NCI-H2171 (cell line): ENCODE results near the gene MBNL2.

Source experiments
- DNase-seq: peaks from one replicate; lab custom pipeline; 2025; lab: John Stamatoyannopoulos, UW

Gene MBNL2

GRCh38 chr13:97211300-97211699 lies 10.8 kb upstream of the MBNL2 start:
- no peak for DNase-seq

GRCh38 chr13:97212004-97212403 lies 10.1 kb upstream of the MBNL2 start:
- no peak for DNase-seq

- DNase-seq: no peak
Measured at GRCh38 chr13:97212601-97213040, 9.5 kb upstream of the MBNL2 start.

GRCh38 chr13:97214921-97215320 lies 7.2 kb upstream of the MBNL2 start:
- DNase-seq: no peak

GRCh38 chr13:97215325-97215724 lies 6.8 kb upstream of the MBNL2 start:
- DNase-seq: no peak

- DNase-seq: no peak
Measured at GRCh38 chr13:97219226-97219625, 2.9 kb upstream of the MBNL2 start.

- DNase-seq: no peak
Measured at GRCh38 chr13:97220151-97220900, 1.8 kb upstream of the MBNL2 start.

- DNase-seq: no peak
Measured at GRCh38 chr13:97221046-97221445, 1.1 kb upstream of the MBNL2 start.

GRCh38 chr13:97221466-97221865 lies 667 bp upstream of the MBNL2 start:
- no peak for DNase-seq

GRCh38 chr13:97223037-97223710 lies 1.0 kb downstream of the MBNL2 start:
- DNase-seq: no peak

- peak; percentile 87 for DNase-seq
Measured at GRCh38 chr13:97223711-97224541, 1.8 kb downstream of the MBNL2 start.

- peak; percentile 42 for DNase-seq
Measured at GRCh38 chr13:97224544-97225300, 2.6 kb downstream of the MBNL2 start.

GRCh38 chr13:97225533-97225932 lies 3.4 kb downstream of the MBNL2 start:
- DNase-seq: no peak

- no peak for DNase-seq
Measured at GRCh38 chr13:97226013-97226412, 3.9 kb downstream of the MBNL2 start.

- no peak for DNase-seq
Measured at GRCh38 chr13:97226788-97227627, 4.9 kb downstream of the MBNL2 start.

- no peak for DNase-seq
Measured at GRCh38 chr13:97228850-97229521, 6.9 kb downstream of the MBNL2 start.

GRCh38 chr13:97229699-97230098 lies 7.6 kb downstream of the MBNL2 start:
- DNase-seq: no peak

GRCh38 chr13:97231118-97231828 lies 9.1 kb downstream of the MBNL2 start:
- no peak for DNase-seq

GRCh38 chr13:97231829-97232196 lies 9.7 kb downstream of the MBNL2 start:
- no peak for DNase-seq

GRCh38 chr13:97233499-97233898 lies 11.4 kb downstream of the MBNL2 start:
- DNase-seq: no peak
